ENCODE results near the gene WNK4. TPM values are rescaled to one million over a fixed set of nuclear protein-coding genes. Genes with fewer than 3 reads are reported as not detected.

Gene WNK4
- total RNA-seq, 4 donors from 2014 or later = 0.16 to 0.85 (median 0.19) TPM; not detected in 1

- TF ChIP-seq CTCF (IDR thresholded peaks at IDR 0.05; ENCODE audit: low read depth) = no peak
Measured at GRCh38 chr17:42804918-42805367, 24.5 kb downstream of the WNK4 start.

DNA sequence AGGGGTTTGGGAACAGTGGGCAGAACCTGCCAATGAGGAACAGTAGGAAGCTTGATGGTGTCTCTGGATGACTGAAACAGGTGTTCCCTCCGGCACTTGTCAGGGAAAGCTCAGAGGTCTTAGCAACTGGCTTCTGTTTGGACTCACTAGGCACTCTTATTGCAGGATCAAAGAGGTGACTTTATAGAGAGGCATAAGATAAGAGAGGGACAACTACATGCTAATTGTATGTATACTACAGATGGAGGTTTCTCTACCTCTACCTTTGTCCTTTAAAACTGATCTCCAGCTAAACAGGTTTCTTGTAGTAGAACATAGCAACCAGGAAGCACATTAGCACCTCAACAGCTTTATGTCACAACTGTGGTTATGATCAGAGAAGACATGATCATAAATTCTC is 25.8 kb downstream of the WNK4 start:
- no peak for TF ChIP-seq CTCF (IDR thresholded peaks at IDR 0.05; ENCODE audit: low read depth)

DNA sequence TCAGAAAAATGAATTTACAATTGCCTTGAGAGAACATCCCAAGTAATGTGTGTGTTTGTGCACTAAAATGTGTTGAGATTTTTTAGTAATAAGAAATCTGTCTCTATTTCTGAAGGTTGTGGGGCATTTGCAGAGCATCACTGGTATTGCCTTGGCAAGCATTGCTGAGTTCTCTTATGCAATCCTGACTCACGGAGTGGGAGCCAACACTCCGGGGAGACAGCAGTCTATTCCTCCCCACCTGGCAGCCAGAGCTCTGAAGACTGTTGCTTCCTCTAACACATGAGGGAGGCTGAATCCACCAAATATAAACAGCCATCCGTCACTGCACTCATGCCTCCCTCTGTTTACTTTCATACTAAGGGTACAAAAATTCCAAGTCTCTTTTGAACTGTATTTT is 28.8 kb downstream of the WNK4 start:
- no peak for TF ChIP-seq CTCF (IDR thresholded peaks at IDR 0.05; ENCODE audit: low read depth)

GRCh38 chr17:42814633-42815399 is 34.4 kb downstream of the WNK4 start:
- TF ChIP-seq CTCF (IDR thresholded peaks at IDR 0.05; ENCODE audit: low read depth) = no peak

DNA sequence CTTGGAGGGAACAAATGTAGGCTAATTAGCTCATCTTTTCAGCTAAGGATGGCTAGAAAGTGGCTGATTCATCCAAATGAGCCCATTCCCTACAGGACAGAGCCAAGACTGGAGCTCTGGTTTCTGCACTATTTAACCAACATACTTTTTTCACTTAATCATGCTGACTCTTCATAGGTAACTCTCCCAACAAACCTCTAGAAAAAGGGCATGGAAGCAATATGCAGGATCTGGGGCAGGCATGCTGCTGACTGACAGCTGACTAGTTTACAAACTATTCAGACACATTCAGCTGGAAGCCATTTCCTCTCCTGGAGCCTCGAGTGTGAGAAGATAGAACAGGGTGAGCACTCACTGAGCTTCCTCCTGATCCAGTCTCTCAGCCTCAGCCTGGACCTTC is 37.5 kb downstream of the WNK4 start:
- TF ChIP-seq CTCF (IDR thresholded peaks at IDR 0.05; ENCODE audit: low read depth) = no peak

DNA sequence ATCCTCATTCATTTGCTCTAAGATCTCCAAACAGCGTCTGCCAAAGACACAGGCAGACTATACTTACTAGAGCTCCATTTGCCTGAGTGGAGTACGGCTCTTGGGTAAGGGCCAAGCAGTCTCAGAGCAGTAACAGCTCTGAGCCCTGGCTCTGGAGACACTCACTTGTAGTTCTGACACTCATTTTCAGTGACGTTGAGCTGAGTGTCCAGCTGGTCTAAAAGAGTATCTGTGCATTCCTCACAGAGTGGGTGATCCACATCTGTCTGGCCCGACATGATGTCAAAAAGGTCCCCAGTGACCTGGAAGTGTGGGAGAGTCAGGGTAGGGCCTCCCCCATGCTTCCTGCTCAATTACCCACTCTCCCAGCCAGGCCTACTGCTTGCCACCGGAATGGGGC is 38.0 kb downstream of the WNK4 start:
- TF ChIP-seq CTCF (IDR thresholded peaks at IDR 0.05; ENCODE audit: low read depth) = no peak

GRCh38 chr17:42819939-42820535 is 39.6 kb downstream of the WNK4 start:
- TF ChIP-seq CTCF (IDR thresholded peaks at IDR 0.05; ENCODE audit: low read depth) = no peak

All from subcutaneous adipose tissue (tissue), 4 donors.